Measurements from ENCODE around the gene NXF2B.
A peak's percentile ranks its signal among the peaks of the same experiment; 100 is the strongest.
"Not testable (repeated sequence)": the region's sequence is repeated elsewhere in the genome, so short reads cannot be mapped to it uniquely, and the experiment has no call there.

The NXF2B gene

GRCh38 chrX:102439908-102440307 lies at the start of gene NXF2B:
Gene NXF2B (minus strand): TSS chrX:102440008. CDS start chrX:102380036, 59,972 bp downstream.
- FAIRE-seq: not testable (repeated sequence)

DNA sequence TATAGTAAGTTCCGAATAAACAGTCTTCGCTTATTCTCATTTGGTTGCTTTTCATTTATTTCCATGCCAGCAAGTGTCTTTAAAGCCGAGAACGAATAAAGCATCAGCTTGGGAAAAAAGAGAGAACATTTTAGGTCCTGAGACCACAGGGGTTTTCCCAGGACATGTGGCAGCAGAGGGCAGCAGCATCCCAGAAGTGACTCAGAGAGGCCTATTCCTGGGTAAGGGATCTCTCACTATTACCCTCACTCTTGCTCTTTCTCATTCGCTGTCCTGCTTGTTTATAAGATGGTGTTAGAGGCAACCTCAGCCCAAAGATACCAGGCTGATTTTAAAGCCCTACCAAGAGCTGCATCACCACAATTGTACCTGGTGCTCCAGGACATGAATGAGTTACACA lies 39.0 kb upstream of the NXF2B start:
- FAIRE-seq: not testable (repeated sequence)

DNA sequence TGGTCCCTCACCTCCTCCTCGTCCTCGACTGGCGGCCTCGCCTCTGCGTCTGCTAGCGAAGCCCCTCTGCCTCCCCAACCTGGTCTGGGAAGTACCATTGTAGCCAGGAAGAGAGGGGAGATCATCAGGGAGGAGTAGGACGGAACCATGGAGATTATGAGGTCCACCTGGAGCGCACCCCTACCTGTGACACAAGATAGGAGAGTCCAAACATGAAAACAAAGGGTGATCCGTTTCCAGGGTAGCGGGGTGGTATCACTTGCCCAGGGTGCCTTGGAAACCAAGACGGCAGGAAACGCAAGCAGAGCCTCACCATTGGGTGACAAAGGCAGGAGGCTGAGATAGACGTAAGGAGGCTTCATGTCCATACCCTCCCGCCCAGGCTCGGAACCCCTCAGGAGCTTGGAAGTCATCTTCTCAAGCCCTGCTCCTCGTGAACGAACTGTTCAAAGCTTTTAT lies 32.0 kb upstream of the NXF2B start, which contains the start of gene TCP11X2:
Gene TCP11X2, minus strand, starts transcription at position 51 of the 459 bp plus-strand sequence.
- FAIRE-seq: not testable (repeated sequence)

GRCh38 chrX:102470215-102470614 lies 30.4 kb upstream of the NXF2B start:
- FAIRE-seq: peak; percentile 82

GRCh38 chrX:102458615-102459014 lies 18.8 kb upstream of the NXF2B start:
- FAIRE-seq: not testable (repeated sequence)

- FAIRE-seq: not testable (repeated sequence)
Observed at GRCh38 chrX:102414493-102414892, 25.3 kb downstream of the NXF2B start.

GRCh38 chrX:102345916-102346315 lies 93.9 kb downstream of the NXF2B start:
- FAIRE-seq: peak; percentile 60

GRCh38 chrX:102341867-102342266 lies 97.9 kb downstream of the NXF2B start:
- FAIRE-seq: no peak

GRCh38 chrX:102339312-102340298 lies 100.2 kb downstream of the NXF2B start:
- FAIRE-seq: no peak

- FAIRE-seq: no peak
Observed at GRCh38 chrX:102338162-102338561, 101.6 kb downstream of the NXF2B start.
